ENCODE measurements around the gene MINDY1.

DNA sequence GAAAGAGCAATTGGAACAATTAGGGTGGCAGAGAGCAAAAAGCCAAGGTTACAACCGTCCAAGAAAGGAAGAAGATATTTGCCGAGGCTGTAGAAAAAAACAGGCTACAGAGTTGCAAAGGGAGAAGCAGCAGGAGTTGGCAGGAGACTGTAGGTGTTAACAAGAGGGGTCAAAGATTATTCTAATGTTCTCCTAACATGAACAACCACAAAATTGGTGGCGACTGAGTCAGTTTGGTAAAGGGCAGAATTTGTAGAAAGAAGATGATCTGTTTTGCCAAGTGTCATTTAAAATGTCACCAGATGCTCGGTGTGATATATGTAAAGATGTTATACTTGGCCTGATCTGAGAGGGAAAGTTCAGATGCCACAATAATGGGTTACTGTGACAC, 1.1 kb upstream of the MINDY1 start:
- TF ChIP-seq CTCF (IDR thresholded peaks at IDR 0.05): no peak
- no peak for TF ChIP-seq POLR2A (IDR thresholded peaks at IDR 0.05)

All from sigmoid colon (tissue), 3 donors.